A673 (cell line): Measurements from ENCODE around the gene SULT1A2.
"Not testable (repeated sequence)": the region's sequence is repeated elsewhere in the genome, so short reads cannot be mapped to it uniquely, and the experiment has no call there.

Experiments used
- CTCF ChIP-seq: fragments of 300-800, 200-600 bp; sonication (generic); conservative IDR thresholded peaks from 2 replicates; pipeline ENCODE4 v1.5.1; 2017; ENCODE audit warnings: low read depth, mild to moderate bottlenecking, antibody characterized with exemption, low read length, moderate library complexity, mixed read lengths
- EZH2 ChIP-seq: fragments of 200-600 bp; sonication (generic); IDR thresholded peaks from 2 replicates; pipeline ENCODE4 v1.6.1; 2017; ENCODE audit warnings: borderline replicate concordance, low read depth, mild to moderate bottlenecking, mixed read lengths, antibody characterized with exemption, low read length; ENCODE audit not compliant: poor library complexity, severe bottlenecking

- TF ChIP-seq CTCF, EZH2: not testable (repeated sequence)
Measured at GRCh38 chr16:28595451-28595850, 1.4 kb downstream of the SULT1A2 start.
